ENCODE data around the gene RASSF5. TPM values are rescaled to one million over a fixed set of nuclear protein-coding genes. Genes with fewer than 3 reads are reported as not detected.

Gene RASSF5
- total and polyA plus RNA-seq, 2 experiments from 2014 or later: 0.48 to 4.4 TPM

DNA sequence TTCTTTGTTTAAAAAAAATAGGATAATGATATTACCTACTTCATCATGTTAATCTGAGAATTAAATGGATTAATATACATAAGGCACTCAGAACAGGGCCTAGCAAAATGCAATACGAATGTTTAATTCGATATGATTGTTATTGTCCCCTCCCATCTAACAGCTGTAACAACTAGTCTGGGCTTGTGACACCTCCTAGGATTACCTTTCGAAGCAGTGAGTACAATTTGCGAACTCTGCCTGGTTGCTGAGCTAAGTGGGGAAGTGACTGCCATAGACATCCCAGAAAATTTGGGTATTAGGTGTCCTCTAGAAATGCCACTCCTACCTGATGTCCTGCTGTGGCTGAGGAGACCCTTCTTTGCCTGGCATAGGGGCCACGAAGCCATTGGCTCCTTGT is 3.0 kb downstream of the RASSF5 start:
- Histone ChIP-seq H3K27me3 (ENCODE audit: insufficient read depth) (peaks cover 59% of the 10 kb centered on the region), H3K4me1 (ENCODE audit: insufficient read depth) (peaks cover 21% of the 10 kb centered on the region), H3K4me2 (no peak overlapping the region), H3F3A (replicated peaks; ENCODE audit: low read depth) (0 out of 2 replicates have a peak, but pooled peaks cover 2% of the 10 kb centered on the region), H2AFZ (no peak overlapping the region), H3K9me2 (ENCODE audit: insufficient read depth) (peaks cover 2% of the 10 kb centered on the region; the same call in 1 of the 2 replicates), H3K36me3 (ENCODE audit: insufficient read depth) (no peaks in the 10 kb centered on the region), H4K20me1 (replicated peaks; ENCODE audit: insufficient read depth) (peaks cover 7% of the 10 kb centered on the region; the same call in 1 of the 2 replicates), H3K4me3 (no peak overlapping the region), H3K79me2 (replicated peaks; ENCODE audit: insufficient read depth) (no peaks in the 10 kb centered on the region), H3K27ac (ENCODE audit: low read depth) (no peak overlapping the region)
- Mint-ChIP-seq H3K9me3 (no peaks in the 10 kb centered on the region), H3K4me3 (no peak overlapping the region), H3K27ac (no peak overlapping the region), H3K36me3 (ENCODE audit: low read depth) (no peaks in the 10 kb centered on the region), H3K27me3 (ENCODE audit: insufficient read depth, low read depth, poor library complexity) (peaks cover 52% of the 10 kb centered on the region), H3K4me1 (peaks cover 51% of the 10 kb centered on the region)
- DNase-seq (ENCODE audit: low spot score) (no peak), ATAC-seq (no peak)
- TF ChIP-seq, protein P1, sequence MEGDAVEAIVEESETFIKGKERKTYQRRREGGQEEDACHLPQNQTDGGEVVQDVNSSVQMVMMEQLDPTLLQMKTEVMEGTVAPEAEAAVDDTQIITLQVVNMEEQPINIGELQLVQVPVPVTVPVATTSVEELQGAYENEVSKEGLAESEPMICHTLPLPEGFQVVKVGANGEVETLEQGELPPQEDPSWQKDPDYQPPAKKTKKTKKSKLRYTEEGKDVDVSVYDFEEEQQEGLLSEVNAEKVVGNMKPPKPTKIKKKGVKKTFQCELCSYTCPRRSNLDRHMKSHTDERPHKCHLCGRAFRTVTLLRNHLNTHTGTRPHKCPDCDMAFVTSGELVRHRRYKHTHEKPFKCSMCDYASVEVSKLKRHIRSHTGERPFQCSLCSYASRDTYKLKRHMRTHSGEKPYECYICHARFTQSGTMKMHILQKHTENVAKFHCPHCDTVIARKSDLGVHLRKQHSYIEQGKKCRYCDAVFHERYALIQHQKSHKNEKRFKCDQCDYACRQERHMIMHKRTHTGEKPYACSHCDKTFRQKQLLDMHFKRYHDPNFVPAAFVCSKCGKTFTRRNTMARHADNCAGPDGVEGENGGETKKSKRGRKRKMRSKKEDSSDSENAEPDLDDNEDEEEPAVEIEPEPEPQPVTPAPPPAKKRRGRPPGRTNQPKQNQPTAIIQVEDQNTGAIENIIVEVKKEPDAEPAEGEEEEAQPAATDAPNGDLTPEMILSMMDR (conservative IDR thresholded peaks at IDR 0.05; ENCODE audit: low read depth in 2 of 2): no peak
- TF ChIP-seq, protein P2, sequence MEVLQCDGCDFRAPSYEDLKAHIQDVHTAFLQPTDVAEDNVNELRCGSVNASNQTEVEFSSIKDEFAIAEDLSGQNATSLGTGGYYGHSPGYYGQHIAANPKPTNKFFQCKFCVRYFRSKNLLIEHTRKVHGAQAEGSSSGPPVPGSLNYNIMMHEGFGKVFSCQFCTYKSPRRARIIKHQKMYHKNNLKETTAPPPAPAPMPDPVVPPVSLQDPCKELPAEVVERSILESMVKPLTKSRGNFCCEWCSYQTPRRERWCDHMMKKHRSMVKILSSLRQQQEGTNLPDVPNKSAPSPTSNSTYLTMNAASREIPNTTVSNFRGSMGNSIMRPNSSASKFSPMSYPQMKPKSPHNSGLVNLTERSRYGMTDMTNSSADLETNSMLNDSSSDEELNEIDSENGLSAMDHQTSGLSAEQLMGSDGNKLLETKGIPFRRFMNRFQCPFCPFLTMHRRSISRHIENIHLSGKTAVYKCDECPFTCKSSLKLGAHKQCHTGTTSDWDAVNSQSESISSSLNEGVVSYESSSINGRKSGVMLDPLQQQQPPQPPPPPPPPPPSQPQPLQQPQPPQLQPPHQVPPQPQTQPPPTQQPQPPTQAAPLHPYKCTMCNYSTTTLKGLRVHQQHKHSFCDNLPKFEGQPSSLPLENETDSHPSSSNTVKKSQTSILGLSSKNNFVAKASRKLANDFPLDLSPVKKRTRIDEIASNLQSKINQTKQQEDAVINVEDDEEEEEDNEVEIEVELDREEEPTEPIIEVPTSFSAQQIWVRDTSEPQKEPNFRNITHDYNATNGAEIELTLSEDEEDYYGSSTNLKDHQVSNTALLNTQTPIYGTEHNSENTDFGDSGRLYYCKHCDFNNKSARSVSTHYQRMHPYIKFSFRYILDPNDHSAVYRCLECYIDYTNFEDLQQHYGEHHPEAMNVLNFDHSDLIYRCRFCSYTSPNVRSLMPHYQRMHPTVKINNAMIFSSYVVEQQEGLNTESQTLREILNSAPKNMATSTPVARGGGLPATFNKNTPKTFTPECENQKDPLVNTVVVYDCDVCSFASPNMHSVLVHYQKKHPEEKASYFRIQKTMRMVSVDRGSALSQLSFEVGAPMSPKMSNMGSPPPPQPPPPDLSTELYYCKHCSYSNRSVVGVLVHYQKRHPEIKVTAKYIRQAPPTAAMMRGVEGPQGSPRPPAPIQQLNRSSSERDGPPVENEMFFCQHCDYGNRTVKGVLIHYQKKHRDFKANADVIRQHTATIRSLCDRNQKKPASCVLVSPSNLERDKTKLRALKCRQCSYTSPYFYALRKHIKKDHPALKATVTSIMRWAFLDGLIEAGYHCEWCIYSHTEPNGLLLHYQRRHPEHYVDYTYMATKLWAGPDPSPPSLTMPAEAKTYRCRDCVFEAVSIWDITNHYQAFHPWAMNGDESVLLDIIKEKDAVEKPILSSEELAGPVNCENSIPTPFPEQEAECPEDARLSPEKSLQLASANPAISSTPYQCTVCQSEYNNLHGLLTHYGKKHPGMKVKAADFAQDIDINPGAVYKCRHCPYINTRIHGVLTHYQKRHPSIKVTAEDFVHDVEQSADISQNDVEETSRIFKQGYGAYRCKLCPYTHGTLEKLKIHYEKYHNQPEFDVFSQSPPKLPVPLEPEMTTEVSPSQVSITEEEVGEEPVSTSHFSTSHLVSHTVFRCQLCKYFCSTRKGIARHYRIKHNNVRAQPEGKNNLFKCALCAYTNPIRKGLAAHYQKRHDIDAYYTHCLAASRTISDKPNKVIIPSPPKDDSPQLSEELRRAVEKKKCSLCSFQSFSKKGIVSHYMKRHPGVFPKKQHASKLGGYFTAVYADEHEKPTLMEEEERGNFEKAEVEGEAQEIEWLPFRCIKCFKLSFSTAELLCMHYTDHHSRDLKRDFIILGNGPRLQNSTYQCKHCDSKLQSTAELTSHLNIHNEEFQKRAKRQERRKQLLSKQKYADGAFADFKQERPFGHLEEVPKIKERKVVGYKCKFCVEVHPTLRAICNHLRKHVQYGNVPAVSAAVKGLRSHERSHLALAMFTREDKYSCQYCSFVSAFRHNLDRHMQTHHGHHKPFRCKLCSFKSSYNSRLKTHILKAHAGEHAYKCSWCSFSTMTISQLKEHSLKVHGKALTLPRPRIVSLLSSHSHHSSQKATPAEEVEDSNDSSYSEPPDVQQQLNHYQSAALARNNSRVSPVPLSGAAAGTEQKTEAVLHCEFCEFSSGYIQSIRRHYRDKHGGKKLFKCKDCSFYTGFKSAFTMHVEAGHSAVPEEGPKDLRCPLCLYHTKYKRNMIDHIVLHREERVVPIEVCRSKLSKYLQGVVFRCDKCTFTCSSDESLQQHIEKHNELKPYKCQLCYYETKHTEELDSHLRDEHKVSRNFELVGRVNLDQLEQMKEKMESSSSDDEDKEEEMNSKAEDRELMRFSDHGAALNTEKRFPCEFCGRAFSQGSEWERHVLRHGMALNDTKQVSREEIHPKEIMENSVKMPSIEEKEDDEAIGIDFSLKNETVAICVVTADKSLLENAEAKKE (CRISPR knock-in tag; IDR thresholded peaks at IDR 0.05): no peak
- TF ChIP-seq ZNF331 (CRISPR knock-in tag; IDR thresholded peaks at IDR 0.05; ENCODE audit: low read depth) (no peak), POLR2AphosphoS5 (IDR thresholded peaks at IDR 0.05; ENCODE audit: low read depth) (no peak), CREB1 (CRISPR knock-in tag; IDR thresholded peaks at IDR 0.05; ENCODE audit: low read depth) (no peak), JUNB (IDR thresholded peaks at IDR 0.05; ENCODE audit: unreplicated experiment) (no peak)
- TF ChIP-seq, protein P3, sequence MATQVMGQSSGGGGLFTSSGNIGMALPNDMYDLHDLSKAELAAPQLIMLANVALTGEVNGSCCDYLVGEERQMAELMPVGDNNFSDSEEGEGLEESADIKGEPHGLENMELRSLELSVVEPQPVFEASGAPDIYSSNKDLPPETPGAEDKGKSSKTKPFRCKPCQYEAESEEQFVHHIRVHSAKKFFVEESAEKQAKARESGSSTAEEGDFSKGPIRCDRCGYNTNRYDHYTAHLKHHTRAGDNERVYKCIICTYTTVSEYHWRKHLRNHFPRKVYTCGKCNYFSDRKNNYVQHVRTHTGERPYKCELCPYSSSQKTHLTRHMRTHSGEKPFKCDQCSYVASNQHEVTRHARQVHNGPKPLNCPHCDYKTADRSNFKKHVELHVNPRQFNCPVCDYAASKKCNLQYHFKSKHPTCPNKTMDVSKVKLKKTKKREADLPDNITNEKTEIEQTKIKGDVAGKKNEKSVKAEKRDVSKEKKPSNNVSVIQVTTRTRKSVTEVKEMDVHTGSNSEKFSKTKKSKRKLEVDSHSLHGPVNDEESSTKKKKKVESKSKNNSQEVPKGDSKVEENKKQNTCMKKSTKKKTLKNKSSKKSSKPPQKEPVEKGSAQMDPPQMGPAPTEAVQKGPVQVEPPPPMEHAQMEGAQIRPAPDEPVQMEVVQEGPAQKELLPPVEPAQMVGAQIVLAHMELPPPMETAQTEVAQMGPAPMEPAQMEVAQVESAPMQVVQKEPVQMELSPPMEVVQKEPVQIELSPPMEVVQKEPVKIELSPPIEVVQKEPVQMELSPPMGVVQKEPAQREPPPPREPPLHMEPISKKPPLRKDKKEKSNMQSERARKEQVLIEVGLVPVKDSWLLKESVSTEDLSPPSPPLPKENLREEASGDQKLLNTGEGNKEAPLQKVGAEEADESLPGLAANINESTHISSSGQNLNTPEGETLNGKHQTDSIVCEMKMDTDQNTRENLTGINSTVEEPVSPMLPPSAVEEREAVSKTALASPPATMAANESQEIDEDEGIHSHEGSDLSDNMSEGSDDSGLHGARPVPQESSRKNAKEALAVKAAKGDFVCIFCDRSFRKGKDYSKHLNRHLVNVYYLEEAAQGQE (IDR thresholded peaks at IDR 0.05; ENCODE audit: unreplicated experiment): no peak
- TF ChIP-seq, protein P4, sequence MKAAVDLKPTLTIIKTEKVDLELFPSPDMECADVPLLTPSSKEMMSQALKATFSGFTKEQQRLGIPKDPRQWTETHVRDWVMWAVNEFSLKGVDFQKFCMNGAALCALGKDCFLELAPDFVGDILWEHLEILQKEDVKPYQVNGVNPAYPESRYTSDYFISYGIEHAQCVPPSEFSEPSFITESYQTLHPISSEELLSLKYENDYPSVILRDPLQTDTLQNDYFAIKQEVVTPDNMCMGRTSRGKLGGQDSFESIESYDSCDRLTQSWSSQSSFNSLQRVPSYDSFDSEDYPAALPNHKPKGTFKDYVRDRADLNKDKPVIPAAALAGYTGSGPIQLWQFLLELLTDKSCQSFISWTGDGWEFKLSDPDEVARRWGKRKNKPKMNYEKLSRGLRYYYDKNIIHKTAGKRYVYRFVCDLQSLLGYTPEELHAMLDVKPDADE (IDR thresholded peaks at IDR 0.05): no peak
